Jurkat, Clone E6-1 (cell line): ENCODE data around the gene SLC4A11.
A peak's percentile ranks its signal among the peaks of the same experiment; 100 is the strongest.

Experiments
- DNase-seq: peaks from one replicate; pipeline ENCODE4 v3.0.0-alpha.2; 2011; ENCODE audit warnings: low read depth, low spot score
- H3K4me3 ChIP-seq: 2 replicates; pipeline ENCODE4 v1.5.1; 2011; ENCODE audit warnings: mild to moderate bottlenecking, low read length, control low read depth, moderate library complexity

The SLC4A11 gene

GRCh38 chr20:3248167-3248992 is 9.4 kb upstream of the SLC4A11 start:
- DNase-seq: no peak
- H3K4me3 ChIP-seq: no peak overlapping the region

- DNase-seq: no peak
- no peak overlapping the region for H3K4me3 ChIP-seq
Measured at GRCh38 chr20:3247638-3248037, 8.6 kb upstream of the SLC4A11 start.

DNA sequence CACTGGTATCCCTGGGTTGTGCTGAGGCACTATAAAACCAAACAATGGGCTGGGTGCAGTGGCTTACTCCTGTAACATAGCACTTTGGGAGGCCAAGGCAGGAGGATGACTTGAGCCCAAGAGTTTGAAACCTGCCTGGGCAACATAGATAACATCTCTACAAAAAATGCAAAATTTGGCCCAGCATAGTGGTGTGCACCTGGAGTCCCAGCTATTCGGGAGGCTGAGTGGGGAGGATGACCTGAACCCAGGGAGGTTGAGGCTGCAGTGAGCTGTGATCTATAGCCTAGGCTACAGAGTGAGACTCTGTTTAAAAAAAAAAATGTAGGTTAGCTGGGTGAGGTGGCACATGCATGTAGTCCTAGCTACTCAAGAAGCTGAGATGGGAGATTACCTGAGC is 7.7 kb upstream of the SLC4A11 start:
- H3K4me3 ChIP-seq: no peak overlapping the region
- DNase-seq: no peak

DNA sequence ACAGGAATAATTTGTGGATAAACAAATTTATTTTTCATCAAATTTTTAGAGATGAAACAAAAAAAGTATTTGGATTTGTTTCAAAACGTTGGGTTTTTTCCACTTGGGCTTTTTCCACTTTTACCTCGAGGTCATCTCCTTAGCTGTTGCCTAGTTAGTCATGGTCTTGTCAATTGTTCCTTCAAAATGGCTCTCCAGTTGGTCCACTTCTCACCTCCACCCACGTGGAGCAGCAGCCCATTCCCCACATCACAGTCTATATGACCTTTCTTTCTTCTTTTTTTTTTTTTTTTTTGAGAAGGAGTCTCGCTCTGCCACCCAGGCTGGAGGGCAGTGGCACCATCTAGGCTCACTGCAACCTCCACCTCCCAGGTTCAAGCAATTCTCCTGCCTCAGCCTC is 6.7 kb upstream of the SLC4A11 start:
- DNase-seq: no peak
- H3K4me3 ChIP-seq: no peak overlapping the region

DNA sequence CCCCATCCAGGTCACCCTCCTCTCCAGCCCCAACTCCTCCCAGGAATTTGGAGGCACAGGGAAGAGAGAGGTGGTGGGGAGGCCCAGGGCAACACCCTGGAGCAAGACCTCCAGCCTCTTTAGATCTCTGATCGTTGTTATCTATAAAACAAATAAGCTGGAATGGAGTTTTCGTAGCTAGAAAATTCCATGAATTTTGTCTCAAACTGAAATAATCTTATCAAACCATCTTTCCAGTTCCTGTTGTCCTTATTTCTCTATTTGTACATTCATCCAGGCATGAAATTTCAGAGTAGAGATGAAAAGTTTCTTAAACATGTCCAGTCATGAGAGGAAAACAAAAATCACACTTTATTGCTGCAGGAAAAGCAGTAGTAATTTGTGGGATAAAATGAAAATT is 6.2 kb upstream of the SLC4A11 start:
- DNase-seq: no peak
- H3K4me3 ChIP-seq: no peak overlapping the region

- no peak overlapping the region for H3K4me3 ChIP-seq
- no peak for DNase-seq
Measured at GRCh38 chr20:3244613-3245012, 5.6 kb upstream of the SLC4A11 start.

DNA sequence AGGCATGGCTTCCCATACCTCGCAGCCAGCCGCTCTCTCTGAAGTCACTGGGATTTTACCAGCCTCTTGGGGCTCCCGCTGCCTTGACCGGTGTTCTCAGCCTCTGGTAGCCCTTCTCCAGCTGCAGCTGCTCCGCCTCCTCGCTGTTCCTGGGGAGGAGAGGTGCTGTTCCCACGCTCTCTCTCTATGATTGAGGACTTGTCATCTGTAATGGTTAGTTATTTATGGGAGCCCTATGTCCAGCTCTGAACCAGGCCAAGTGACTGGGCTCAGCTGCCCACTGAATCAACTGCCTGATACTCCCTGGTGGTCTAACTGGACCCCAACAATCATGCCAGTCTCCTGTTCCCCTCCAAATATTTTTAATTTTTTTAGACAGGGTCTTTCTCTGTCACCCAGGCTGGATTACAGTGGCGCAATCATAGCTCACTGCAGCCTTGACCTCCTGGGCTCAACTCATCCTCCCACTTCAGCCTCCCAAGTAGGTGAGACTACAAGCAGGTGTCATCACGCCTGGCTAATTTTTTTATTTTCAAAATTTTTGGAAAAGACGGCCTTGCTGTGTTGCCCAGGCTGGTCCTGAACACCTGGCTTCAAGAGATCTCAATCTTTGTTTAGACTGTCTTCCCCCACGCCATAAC is 4.8 kb upstream of the SLC4A11 start:
- no peak overlapping the region for H3K4me3 ChIP-seq
- DNase-seq: no peak

- DNase-seq: no peak
- H3K4me3 ChIP-seq: no peak overlapping the region
Measured at GRCh38 chr20:3242172-3242692, 3.2 kb upstream of the SLC4A11 start.

GRCh38 chr20:3240776-3241363 is 1.9 kb upstream of the SLC4A11 start:
- no peak overlapping the region for H3K4me3 ChIP-seq

DNA sequence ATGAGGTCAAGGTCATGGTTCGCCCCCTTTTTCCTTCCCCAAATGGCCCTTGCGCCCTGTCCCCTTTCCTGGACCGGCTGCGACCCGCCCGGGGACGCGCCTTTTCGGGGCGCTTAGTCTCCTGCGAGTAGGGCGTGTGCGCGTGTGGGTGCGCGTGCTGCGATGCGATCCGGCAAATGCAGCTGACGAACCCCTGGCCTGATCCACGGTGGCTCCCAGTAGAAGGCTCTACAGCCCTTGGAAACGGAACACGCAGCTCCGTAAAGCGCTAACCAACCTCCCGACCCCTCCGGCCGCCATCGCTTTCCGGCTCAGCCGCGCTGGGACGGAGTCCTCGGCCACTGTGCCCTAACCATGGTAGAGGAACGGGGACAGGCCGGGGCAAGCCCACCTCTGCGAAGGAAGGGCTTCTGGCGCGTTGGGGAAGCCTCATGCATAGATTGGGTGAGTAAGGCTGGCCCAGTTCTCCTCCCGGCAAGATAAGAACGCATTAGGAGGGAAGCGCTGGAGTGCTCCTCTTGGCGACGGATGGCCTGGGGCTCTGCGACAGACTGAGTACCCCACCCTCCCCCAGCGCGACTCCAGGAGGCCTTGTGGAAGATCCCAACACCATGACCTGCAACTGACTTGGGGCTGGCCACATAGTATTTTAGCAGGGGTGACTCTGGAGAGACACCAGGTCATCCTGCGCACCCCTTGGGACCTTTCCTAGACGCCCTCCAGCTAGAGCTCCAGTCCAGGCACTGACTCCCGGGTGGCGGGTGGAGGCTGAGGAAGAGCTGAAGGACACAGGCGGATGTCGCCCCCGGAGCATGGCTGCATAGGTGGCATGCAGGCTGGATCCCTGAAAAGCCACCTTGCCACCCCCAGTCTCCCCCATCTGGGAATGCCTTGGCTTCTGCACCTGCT is 1.1 kb upstream of the SLC4A11 start:
- peak overlapping the region; percentile 62 for H3K4me3 ChIP-seq
- DNase-seq: no peak

More at GRCh38 chr20:3240776-3241363, 1.9 kb upstream of the SLC4A11 start:
- DNase-seq: no peak

- peak overlapping the region; percentile 62 for H3K4me3 ChIP-seq
- DNase-seq: no peak
Measured at GRCh38 chr20:3238616-3239025, 369 bp downstream of the SLC4A11 start.

DNA sequence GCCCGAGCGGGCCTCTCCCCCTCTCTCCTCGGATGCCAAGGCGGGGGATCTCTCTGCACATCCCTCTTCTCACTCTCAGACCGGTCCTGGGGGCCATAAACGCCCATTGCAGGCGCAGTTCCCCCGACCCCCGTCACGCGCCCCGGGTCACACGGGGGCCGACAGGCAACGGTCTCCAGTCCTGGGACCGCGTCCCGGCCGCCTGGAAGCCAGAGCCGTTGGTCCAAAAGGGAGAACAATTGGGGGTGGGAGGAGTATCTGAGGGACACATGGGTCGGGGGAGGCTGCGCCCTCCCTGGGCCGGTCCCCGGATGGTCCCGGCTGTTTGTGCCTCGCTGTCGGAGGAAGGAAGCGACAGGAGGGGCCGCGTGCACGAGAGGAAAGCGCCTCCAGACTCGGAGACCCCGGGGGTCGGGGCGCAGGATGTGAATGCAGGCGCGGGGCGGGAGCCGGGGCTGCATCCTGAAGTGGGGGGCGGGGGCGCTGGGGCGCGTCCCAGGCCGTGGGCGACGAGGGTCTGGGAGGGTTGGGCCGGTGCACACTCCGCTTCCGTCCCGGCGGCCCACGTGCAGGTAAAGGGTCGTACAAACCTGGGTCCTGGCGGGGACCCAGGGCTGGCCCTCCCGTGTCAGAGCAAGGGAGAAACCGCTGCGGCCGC is 903 bp downstream of the SLC4A11 start:
- H3K4me3 ChIP-seq: peak overlapping the region; percentile 62
- DNase-seq: no peak

- peak overlapping the region; percentile 62 for H3K4me3 ChIP-seq
- DNase-seq: no peak
Measured at GRCh38 chr20:3237011-3237957, 1.7 kb downstream of the SLC4A11 start.

- no peak overlapping the region for H3K4me3 ChIP-seq
- no peak for DNase-seq
Measured at GRCh38 chr20:3235666-3236324, 3.2 kb downstream of the SLC4A11 start.

DNA sequence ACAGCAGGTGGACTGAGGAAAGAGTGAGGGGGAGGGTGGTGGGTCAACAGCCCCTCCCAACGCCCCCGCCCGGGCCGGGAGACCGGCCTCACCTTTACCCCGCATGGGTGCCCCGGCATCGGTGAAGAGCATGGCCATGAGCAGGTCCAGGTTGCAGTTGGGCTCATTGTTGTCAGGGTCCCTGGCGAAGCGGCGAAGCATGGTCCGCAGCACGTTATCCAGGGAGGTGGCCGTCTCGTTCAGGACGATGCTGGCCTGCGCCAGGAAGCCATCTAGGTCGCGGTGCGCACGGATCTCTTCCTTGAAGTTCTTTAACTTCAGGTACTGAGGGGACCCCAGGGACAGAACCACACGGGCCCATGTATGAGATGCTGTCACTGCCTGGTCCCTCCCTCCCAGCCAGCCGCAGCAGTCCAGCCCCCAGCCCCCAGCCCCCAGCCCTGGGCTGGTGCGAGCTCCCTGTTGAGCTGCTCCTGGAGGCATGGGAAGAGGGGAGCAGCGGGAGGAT is 4.9 kb downstream of the SLC4A11 start:
- no peak for DNase-seq
- H3K4me3 ChIP-seq: no peak overlapping the region

DNA sequence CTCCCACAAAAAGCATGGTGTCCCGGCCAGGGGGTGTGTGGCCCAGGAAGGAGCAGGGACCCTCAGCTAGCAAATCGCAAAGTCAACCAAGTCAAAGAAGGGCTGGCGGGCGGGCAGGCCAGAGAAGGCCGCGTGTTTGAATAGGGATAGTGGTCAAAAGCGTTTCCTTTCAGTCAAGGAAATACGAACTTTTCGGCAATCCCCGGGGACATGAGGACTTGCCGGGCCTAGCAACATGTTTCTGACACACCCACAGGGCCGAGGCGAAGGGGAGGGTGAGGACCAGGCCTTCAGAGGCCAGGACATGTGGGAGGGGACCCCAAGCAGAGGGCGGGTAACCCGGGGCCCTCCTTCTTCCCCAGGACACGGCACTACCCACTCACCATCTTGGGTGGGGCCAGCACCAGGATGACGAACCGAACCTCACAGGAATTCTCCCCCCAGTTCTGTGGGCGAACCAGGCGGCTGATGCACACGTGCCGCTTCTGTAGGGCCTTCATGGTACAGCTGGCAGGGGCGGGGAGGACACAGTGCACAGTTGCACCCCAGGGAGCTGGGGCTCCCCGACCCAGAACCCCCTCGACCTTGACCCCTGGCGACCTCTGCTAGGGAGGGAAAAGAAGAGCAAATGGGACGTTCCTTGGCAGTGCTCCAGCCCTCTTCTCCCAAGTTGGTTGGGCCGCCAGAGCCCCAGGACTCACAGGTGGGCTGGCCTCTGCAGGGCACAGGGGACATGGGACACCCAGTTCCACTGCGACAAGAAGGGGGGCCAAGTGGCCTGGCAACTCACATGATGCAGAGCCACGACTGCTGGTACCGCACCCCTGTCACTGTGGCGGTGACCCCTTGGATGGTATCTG is 5.6 kb downstream of the SLC4A11 start:
- no peak overlapping the region for H3K4me3 ChIP-seq
- no peak for DNase-seq
